PC-3 (cell line): Measurements from ENCODE around the gene NOA1.

ENCODE experiments used
- CTCF ChIP-seq: fragments of 300-600 bp; sonication (generic); conservative IDR thresholded peaks from 2 replicates; pipeline ENCODE4 v1.5.1; 2017; ENCODE audit warnings: antibody characterized with exemption, low read depth, mild to moderate bottlenecking, low read length
- EZH2 ChIP-seq: fragments of 300-600 bp; sonication (generic); IDR thresholded peaks from one replicate; pipeline ENCODE4 v1.6.1; 2017; ENCODE audit warnings: antibody characterized with exemption, mild to moderate bottlenecking, low read length; ENCODE audit not compliant: unreplicated experiment
- EZH2phosphoT487 ChIP-seq: fragments of 300-600 bp; sonication (generic); IDR thresholded peaks from 2 replicates; pipeline ENCODE4 v1.6.1; 2018; ENCODE audit warnings: mild to moderate bottlenecking, antibody characterized with exemption, low read length, borderline replicate concordance

GRCh38 chr4:56972809-56973208, 4.6 kb downstream of the NOA1 start:
- TF ChIP-seq CTCF (no peak), EZH2 (no peak), EZH2phosphoT487 (no peak)
